Sigmoid colon (tissue), 7 donors: ENCODE data around the gene TOP3B. TPM values are rescaled to one million over a fixed set of nuclear protein-coding genes. Genes with fewer than 3 reads are reported as not detected.

Experiments
- DNase-seq: peaks from one replicate; pipeline ENCODE4 v3.0.0-alpha.2; 2019
- H3K27ac ChIP-seq, 4 donors: fragments of 200-600 bp; sonication (generic); one replicate each; pipeline ENCODE4 v1.5.1; 2016 to 2019; ENCODE audit warnings: mild to moderate bottlenecking in 1 of 4
- H3K27me3 ChIP-seq, 3 donors: fragments of 200-600 bp; sonication (generic); one replicate each; pipeline ENCODE4 v1.5.1; 2019; ENCODE audit warnings: mild to moderate bottlenecking in 1 of 3
- H3K36me3 ChIP-seq, 4 donors: fragments of 200-600 bp; sonication (generic); one replicate each; pipeline ENCODE4 v1.5.1; 2016 to 2019
- H3K4me1 ChIP-seq, 4 donors: fragments of 200-600 bp; sonication (generic); one replicate each; pipeline ENCODE4 v1.5.1; 2017 to 2019
- H3K4me3 ChIP-seq, 4 donors: fragments of 200-600 bp; sonication (generic); one replicate each; pipeline ENCODE4 v1.5.1; 2017 to 2019; ENCODE audit warnings: mild to moderate bottlenecking in 2 of 4, moderate library complexity in 1 of 4
- H3K9me3 ChIP-seq, 4 donors: fragments of 200-600 bp in 3 of 4; sonication (generic) in 3 of 4; one replicate each; pipeline versions ENCODE4 v1.5.1 to v1.6.1; 2013 to 2019
- EP300 ChIP-seq, 4 donors: sonication (generic); formaldehyde crosslinking; IDR thresholded peaks; one replicate each; pipeline ENCODE4 v1.6.1; 2017; ENCODE audit warnings: antibody characterized with exemption in 4 of 4
- POLR2A ChIP-seq, 2 donors: fragments of 450-650 bp; IDR thresholded peaks; one replicate each; pipeline ENCODE4 v1.6.1; 2016; ENCODE audit warnings: antibody characterized with exemption in 2 of 2, mild to moderate bottlenecking in 2 of 2, moderate library complexity in 2 of 2
- POLR2AphosphoS5 ChIP-seq, 4 donors: sonication (generic); formaldehyde crosslinking; IDR thresholded peaks; one replicate each; pipeline ENCODE4 v1.6.1; 2017; ENCODE audit warnings: antibody characterized with exemption in 4 of 4
- WGBS, 2 donors: extraction: QIAGEN DNeasy Blood & Tissue Kit; methylation state at CpG; one replicate each; pipeline ENCODE4 v1.1.7; 2013; 5-methylcytosine and 5-hydroxymethylcytosine counted together
- intact Hi-C: fragments of 100-400 bp; cut with DNase I; formaldehyde crosslinking; loops from one replicate; pipeline ENCODE4 v1.15.1; 2023
- polyA plus RNA-seq, 3 donors: library from polyadenylated mRNA; stranded (reverse); fragments of 200-250 nt; gene quantifications; one replicate each; pipeline ENCODE4 v1.2.3, GENCODE V29; 2013
- total RNA-seq, 4 donors: library from RNA; depleted of rRNA; stranded (reverse); fragments of >200 nt; gene quantifications; one replicate each; pipeline ENCODE4 v1.1.0, GENCODE V29; 2016
- TF ChIP-seq, protein P1 (sequence below), 4 experiments: fragments of 450-650 bp in 3 of 4; fragments of 200-600 bp in 1 of 4; IDR thresholded peaks; one replicate each; pipeline ENCODE4 v1.5.1; 2016 to 2019; ENCODE audit warnings: antibody characterized with exemption in 4 of 4, mild to moderate bottlenecking in 3 of 4, moderate library complexity in 2 of 4
- donor health status: healthy with polysubstance abuse.
- donor health status: Bipolar disorder and iron deficiency.
- donor health status: healthy.

TOP3B gene
- total and polyA plus RNA-seq, 7 donors, result 3.5 to 45.1 (median 17.9) TPM

DNA sequence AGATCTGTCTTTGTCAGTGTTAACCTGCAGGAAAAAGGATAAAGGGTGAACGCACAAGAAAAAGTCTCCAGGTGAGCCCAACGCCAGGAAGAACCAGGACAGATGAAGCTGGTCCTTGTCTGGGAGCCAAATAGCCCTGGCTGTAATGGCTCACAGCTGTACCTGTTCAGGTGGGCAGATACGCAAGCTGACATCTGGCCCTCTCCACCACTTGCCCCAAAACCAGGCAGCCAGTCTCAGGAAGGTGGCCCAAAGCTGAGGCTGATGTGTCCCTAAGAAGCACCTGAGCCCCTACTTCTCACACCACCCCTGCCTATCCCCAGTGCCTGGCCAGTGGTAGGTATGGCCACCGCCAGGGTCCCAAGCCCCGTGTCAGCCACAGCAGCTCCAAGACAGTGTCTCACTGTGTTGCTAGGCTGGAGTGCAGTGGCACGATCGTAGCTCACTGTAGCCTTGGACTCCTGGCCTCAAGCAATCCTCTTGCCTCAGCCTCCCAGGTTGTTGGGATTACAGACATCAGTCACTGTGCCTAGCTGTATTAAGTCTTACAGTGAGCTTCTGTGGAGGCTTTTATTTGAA is 14.8 kb downstream of the TOP3B start:
- no peak for DNase-seq
- Histone ChIP-seq H3K27ac (no peak overlapping the region), H3K4me1 (no peaks in the 10 kb centered on the region), H3K4me3 (no peak overlapping the region), H3K36me3 (peaks cover 52 to 100% (median 81%) of the 10 kb centered on the region in 4 donors), H3K9me3 (no peaks in the 10 kb centered on the region), H3K27me3 (no peaks in the 10 kb centered on the region)
- TF ChIP-seq POLR2A (IDR thresholded peaks at IDR 0.05), result no peak
- 95 to 96% methylated on average over 7 of the region's 7 CpGs for WGBS, 2 donors
- intact Hi-C loops, result no loop called here

DNA sequence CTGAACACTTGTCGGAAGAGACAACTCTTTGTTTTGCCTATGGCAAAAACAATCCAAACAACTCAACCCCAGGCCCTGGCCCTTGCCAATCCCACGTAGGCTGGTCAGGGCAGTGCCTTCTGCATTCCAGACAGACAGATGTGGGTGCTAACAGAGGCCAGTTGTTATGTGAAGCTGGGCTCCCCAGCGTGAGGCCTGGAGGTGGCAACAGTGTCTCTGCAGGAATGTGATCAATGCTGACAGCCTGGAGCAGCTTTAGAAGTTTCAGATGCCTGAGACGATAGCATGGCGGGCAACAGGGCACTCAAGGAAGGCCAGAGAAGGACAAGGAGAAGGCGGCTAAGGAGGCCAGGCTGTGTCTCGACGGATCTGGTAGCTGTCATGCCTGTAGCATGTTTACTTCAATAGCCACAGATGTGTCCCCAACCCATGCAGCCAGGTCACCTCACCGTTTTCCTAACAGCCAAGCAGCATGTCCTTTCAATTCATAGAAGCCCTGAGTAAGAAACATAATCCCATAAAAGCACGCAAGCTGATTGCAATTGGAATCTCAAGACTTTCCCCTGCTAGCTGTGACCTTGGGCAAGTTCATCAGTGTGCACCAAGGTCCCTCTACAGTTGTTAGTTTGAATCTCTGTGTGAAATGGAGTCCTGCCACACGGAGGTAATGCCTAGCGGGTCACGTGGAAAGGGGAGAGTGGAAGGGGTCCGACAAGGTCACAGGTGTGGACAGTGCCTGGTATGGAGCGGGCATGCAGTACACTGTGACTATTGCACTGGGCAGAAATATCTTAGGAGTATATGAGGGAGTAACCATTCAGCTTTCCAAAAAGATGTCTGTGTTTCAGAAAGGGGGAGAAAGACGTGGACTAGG is 15.7 kb downstream of the TOP3B start:
- no peak overlapping the region for H3K4me3 ChIP-seq
- TF ChIP-seq POLR2AphosphoS5 (IDR thresholded peaks at IDR 0.05), result no peak
- TF ChIP-seq POLR2A (IDR thresholded peaks at IDR 0.05), result no peak
- TF ChIP-seq EP300 (IDR thresholded peaks at IDR 0.05), result no peak
- TF ChIP-seq, protein P1, sequence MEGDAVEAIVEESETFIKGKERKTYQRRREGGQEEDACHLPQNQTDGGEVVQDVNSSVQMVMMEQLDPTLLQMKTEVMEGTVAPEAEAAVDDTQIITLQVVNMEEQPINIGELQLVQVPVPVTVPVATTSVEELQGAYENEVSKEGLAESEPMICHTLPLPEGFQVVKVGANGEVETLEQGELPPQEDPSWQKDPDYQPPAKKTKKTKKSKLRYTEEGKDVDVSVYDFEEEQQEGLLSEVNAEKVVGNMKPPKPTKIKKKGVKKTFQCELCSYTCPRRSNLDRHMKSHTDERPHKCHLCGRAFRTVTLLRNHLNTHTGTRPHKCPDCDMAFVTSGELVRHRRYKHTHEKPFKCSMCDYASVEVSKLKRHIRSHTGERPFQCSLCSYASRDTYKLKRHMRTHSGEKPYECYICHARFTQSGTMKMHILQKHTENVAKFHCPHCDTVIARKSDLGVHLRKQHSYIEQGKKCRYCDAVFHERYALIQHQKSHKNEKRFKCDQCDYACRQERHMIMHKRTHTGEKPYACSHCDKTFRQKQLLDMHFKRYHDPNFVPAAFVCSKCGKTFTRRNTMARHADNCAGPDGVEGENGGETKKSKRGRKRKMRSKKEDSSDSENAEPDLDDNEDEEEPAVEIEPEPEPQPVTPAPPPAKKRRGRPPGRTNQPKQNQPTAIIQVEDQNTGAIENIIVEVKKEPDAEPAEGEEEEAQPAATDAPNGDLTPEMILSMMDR (IDR thresholded peaks at IDR 0.05), result no peak
- H3K27me3 ChIP-seq, result no peaks in the 10 kb centered on the region
- intact Hi-C loops, result no loop called here
- H3K27ac ChIP-seq, result no peak overlapping the region
- H3K36me3 ChIP-seq, result peaks cover 52 to 100% (median 83%) of the 10 kb centered on the region in 4 donors
- H3K9me3 ChIP-seq, result no peaks in the 10 kb centered on the region
- 93 to 94% methylated on average over 16 of the region's 16 CpGs for WGBS, 2 donors
- no peak for DNase-seq
- no peaks in the 10 kb centered on the region for H3K4me1 ChIP-seq

DNA sequence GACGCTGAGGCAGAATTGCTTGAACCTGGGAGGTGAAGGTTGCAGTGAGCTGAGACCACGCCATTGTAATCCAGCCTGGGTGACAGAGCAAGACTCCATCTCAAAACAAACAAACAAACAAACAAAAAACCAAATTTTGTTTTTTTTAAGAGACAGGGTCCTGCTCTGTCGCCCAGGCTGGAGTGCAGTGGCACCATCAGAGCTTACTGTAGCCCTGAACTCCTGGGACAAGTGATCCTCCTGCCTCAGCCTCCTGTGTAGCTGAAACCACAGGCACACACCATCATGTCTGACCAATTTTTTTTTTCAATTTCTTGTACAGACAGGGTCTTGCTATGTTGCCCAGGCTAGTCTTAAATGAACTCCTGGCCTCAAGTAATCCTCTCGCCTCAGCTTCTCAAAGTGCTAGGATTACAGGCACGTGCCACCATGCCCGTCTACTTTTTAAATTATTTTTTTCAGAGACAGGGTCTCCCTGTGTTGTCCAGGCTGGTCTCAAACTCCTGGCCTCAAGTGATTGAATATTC is 16.8 kb downstream of the TOP3B start:
- no peak for TF ChIP-seq POLR2A (IDR thresholded peaks at IDR 0.05)
- TF ChIP-seq EP300 (IDR thresholded peaks at IDR 0.05), result no peak
- TF ChIP-seq POLR2AphosphoS5 (IDR thresholded peaks at IDR 0.05), result no peak
- H3K4me3 ChIP-seq, result no peak overlapping the region
- H3K4me1 ChIP-seq, result no peaks in the 10 kb centered on the region
- H3K36me3 ChIP-seq, result peaks cover 44 to 100% (median 77%) of the 10 kb centered on the region in 4 donors
- 96 to 97% methylated on average over 6 of the region's 6 CpGs for WGBS, 2 donors
- no peaks in the 10 kb centered on the region for H3K9me3 ChIP-seq
- intact Hi-C loops, result no loop called here
- H3K27me3 ChIP-seq, result no peaks in the 10 kb centered on the region
- H3K27ac ChIP-seq, result no peak overlapping the region
- no peak for DNase-seq

GRCh38 chr22:21964918-21965484 is 17.6 kb downstream of the TOP3B start:
- no peaks in the 10 kb centered on the region for H3K27me3 ChIP-seq
- H3K36me3 ChIP-seq, result peaks cover 41 to 100% (median 70%) of the 10 kb centered on the region in 4 donors
- DNase-seq, result no peak
- no peak overlapping the region for H3K27ac ChIP-seq
- no peaks in the 10 kb centered on the region for H3K4me1 ChIP-seq
- intact Hi-C loops, result no loop called here
- no peaks in the 10 kb centered on the region for H3K9me3 ChIP-seq
- H3K4me3 ChIP-seq, result no peak overlapping the region
- no peak for TF ChIP-seq EP300 (IDR thresholded peaks at IDR 0.05)
- TF ChIP-seq POLR2AphosphoS5 (IDR thresholded peaks at IDR 0.05), result no peak
- TF ChIP-seq, protein P1 (IDR thresholded peaks at IDR 0.05), result no peak
- TF ChIP-seq POLR2A (IDR thresholded peaks at IDR 0.05), result no peak
- 95 to 96% methylated on average over 6 of the region's 6 CpGs for WGBS, 2 donors

- DNase-seq, result no peak
- H3K27me3 ChIP-seq, result no peaks in the 10 kb centered on the region
- no peaks in the 10 kb centered on the region for H3K9me3 ChIP-seq
- no peaks in the 10 kb centered on the region for H3K4me1 ChIP-seq
- TF ChIP-seq, protein P1 (IDR thresholded peaks at IDR 0.05), result no peak
- TF ChIP-seq POLR2A (IDR thresholded peaks at IDR 0.05) (no peak), EP300 (IDR thresholded peaks at IDR 0.05) (no peak), POLR2AphosphoS5 (IDR thresholded peaks at IDR 0.05) (no peak)
- no peak overlapping the region for H3K27ac ChIP-seq
- intact Hi-C loops, result no loop called here
- H3K36me3 ChIP-seq, result peaks cover 41 to 99% (median 66%) of the 10 kb centered on the region in 4 donors
- no peak overlapping the region for H3K4me3 ChIP-seq
- WGBS, 2 donors, result 95 to 96% methylated on average over 15 of the region's 15 CpGs
These were observed 18.4 kb downstream of the TOP3B start for GRCh38 chr22:21964234-21964633.
